H1 (cell line): ENCODE results near the gene C2orf76. TPM values are rescaled to one million over a fixed set of nuclear protein-coding genes. Genes with fewer than 3 reads are reported as not detected.
"Not testable (repeated sequence)": the region's sequence is repeated elsewhere in the genome, so short reads cannot be mapped to it uniquely, and the experiment has no call there.

Source experiments
- CTCF ChIA-PET: fragments of 300-600 bp; sonication (Branson Sonifier 250); formaldehyde crosslinking; loops from one replicate; lab custom pipeline; 2021; ENCODE audit not compliant: partially characterized antibody; lab: Charles Lee
- POLR2A ChIA-PET: fragments of 300-600 bp; sonication (Branson Sonifier 250); formaldehyde crosslinking; loops from one replicate; lab custom pipeline; 2021; ENCODE audit warnings: inconsistent platforms; ENCODE audit not compliant: partially characterized antibody; lab: Charles Lee
- DNase-seq, 2 experiments: peaks; one replicate each; pipeline versions ENCODE4 v3.0.0 to v3.0.0-alpha.2; 2010 to 2022; ENCODE audit warnings: low spot score in 2 of 2, low read depth in 1 of 2, mixed read lengths in 1 of 2
- FAIRE-seq: peaks from 2 replicates; lab custom pipeline; 2011; peaks lifted over from hg19 to GRCh38; lab: Jason Lieb, UNC
- H2AFZ ChIP-seq: 2 replicates; pipeline ENCODE4 v1.8.1; 2012; ENCODE audit warnings: low read length, inconsistent platforms
- H2AK5ac ChIP-seq: 2 replicates; pipeline ENCODE4 v1.6.1; 2013; ENCODE audit warnings: low read depth, low read length
- H2BK120ac ChIP-seq: replicated peaks from 2 replicates; pipeline ENCODE3; 2013; ENCODE audit warnings: low read depth, low read length, inconsistent platforms
- H2BK12ac ChIP-seq: 2 replicates; pipeline ENCODE4 v1.6.1; 2013; ENCODE audit warnings: low read depth, low read length
- H2BK15ac ChIP-seq: 2 replicates; pipeline ENCODE4 v1.6.1; 2013; ENCODE audit warnings: low read length
- H2BK20ac ChIP-seq: 2 replicates; pipeline ENCODE4 v1.6.1; 2013; ENCODE audit warnings: low read length
- H2BK5ac ChIP-seq: 2 replicates; pipeline ENCODE4 v1.6.1; 2013; ENCODE audit warnings: low read depth, low read length
- H3K14ac ChIP-seq: 2 replicates; pipeline ENCODE4 v1.6.1; 2013; ENCODE audit warnings: inconsistent platforms; ENCODE audit not compliant: insufficient read length
- H3K18ac ChIP-seq: 2 replicates; pipeline ENCODE4 v1.6.1; 2013; ENCODE audit warnings: low read length; ENCODE audit errors: extremely low read depth
- H3K23ac ChIP-seq: 2 replicates; pipeline ENCODE4 v1.6.1; 2013; ENCODE audit warnings: inconsistent platforms; ENCODE audit not compliant: insufficient read length
- H3K23me2 ChIP-seq: 2 replicates; pipeline ENCODE4 v1.6.1; 2013; ENCODE audit warnings: low read depth, low read length
- H3K27ac ChIP-seq: 2 replicates; pipeline ENCODE4 v1.6.1; 2011; ENCODE audit warnings: low read depth, low read length, inconsistent platforms
- H3K27me3 ChIP-seq, 4 experiments: replicated peaks in 1 of 4; 1 replicate in 1 of 4; 2 replicates in 3 of 4; pipeline versions ENCODE4 v1.6.1 to v1.8.1; 2011 to 2013; ENCODE audit warnings: low read length in 3 of 4, mild to moderate bottlenecking in 3 of 4, inconsistent platforms in 2 of 4, mixed read lengths in 2 of 4, moderate library complexity in 1 of 4; ENCODE audit not compliant: control insufficient read depth in 3 of 4, insufficient read depth in 3 of 4; ENCODE audit errors: extremely low read depth in 1 of 4
- H3K36me3 ChIP-seq, 4 experiments: 2 replicates each; pipeline versions ENCODE4 v1.6.1 to v1.8.1; 2011 to 2013; ENCODE audit warnings: mild to moderate bottlenecking in 4 of 4, low read length in 3 of 4, moderate library complexity in 2 of 4, control low read depth in 1 of 4, inconsistent platforms in 1 of 4; ENCODE audit not compliant: insufficient read depth in 4 of 4, control insufficient read depth in 2 of 4
- H3K4ac ChIP-seq: replicated peaks from 2 replicates; pipeline ENCODE3; 2013; ENCODE audit warnings: low read length, low read depth, mixed read lengths, inconsistent platforms; ENCODE audit not compliant: insufficient read length
- H3K4me1 ChIP-seq, 4 experiments: replicated peaks in 1 of 4; 1 replicate in 1 of 4; 2 replicates in 3 of 4; pipeline versions ENCODE4 v1.6.1 to v1.8.1; 2011 to 2013; ENCODE audit warnings: low read length in 3 of 4, inconsistent platforms in 2 of 4, mixed read lengths in 1 of 4; ENCODE audit not compliant: insufficient read depth in 4 of 4, control insufficient read depth in 3 of 4
- H3K4me2 ChIP-seq, 2 experiments: 2 replicates each; pipeline versions ENCODE4 v1.6.1 to v1.8.1; 2011 to 2013; ENCODE audit warnings: low read depth in 2 of 2, low read length in 2 of 2, control low read depth in 1 of 2, inconsistent platforms in 1 of 2, mild to moderate bottlenecking in 1 of 2; ENCODE audit not compliant: insufficient read depth in 1 of 2
- H3K4me3 ChIP-seq, 4 experiments: fragments of 200-600, 300-600 bp in 1 of 4; sonication (generic), shearing (Covaris generic), sonication (Bioruptor Twin) in 1 of 4; 2 replicates each; pipeline versions ENCODE4 v1.5.1 to v1.8.1; 2011 to 2016; ENCODE audit warnings: low read length in 4 of 4, low read depth in 3 of 4, control low read depth in 2 of 4, inconsistent platforms in 2 of 4, mild to moderate bottlenecking in 2 of 4, mixed read lengths in 1 of 4, moderate library complexity in 1 of 4; ENCODE audit not compliant: insufficient read depth in 2 of 4; ENCODE audit errors: extremely low read depth in 1 of 4
- H3K56ac ChIP-seq: replicated peaks from 2 replicates; pipeline ENCODE3; 2013; ENCODE audit warnings: low read depth, mild to moderate bottlenecking, mixed read lengths, low read length, inconsistent platforms; ENCODE audit not compliant: insufficient read length
- H3K79me1 ChIP-seq: 2 replicates; pipeline ENCODE4 v1.6.1; 2013; ENCODE audit warnings: low read depth, low read length, control low read depth
- H3K79me2 ChIP-seq, 2 experiments: 2 replicates each; pipeline versions ENCODE4 v1.6.1 to v1.8.1; 2012 to 2013; ENCODE audit warnings: low read length in 2 of 2, mild to moderate bottlenecking in 2 of 2, inconsistent platforms in 1 of 2; ENCODE audit not compliant: insufficient read depth in 2 of 2, control insufficient read depth in 1 of 2
- H3K9ac ChIP-seq, 4 experiments: replicated peaks in 1 of 4; 1 replicate in 1 of 4; 2 replicates in 3 of 4; pipeline versions ENCODE4 v1.6.1 to v1.8.1; 2011 to 2013; ENCODE audit warnings: low read depth in 3 of 4, low read length in 3 of 4, control low read depth in 2 of 4, mild to moderate bottlenecking in 2 of 4, moderate library complexity in 2 of 4, inconsistent platforms in 1 of 4; ENCODE audit errors: extremely low read depth in 1 of 4
- H3K9me3 ChIP-seq, 2 experiments: 2 replicates each; pipeline versions ENCODE4 v1.6.1 to v1.8.1; 2012 to 2013; ENCODE audit warnings: mild to moderate bottlenecking in 2 of 2, moderate library complexity in 2 of 2, control low read depth in 1 of 2, inconsistent platforms in 1 of 2, low read depth in 1 of 2, low read length in 1 of 2, mixed read lengths in 1 of 2; ENCODE audit not compliant: insufficient read depth in 2 of 2
- H4K20me1 ChIP-seq, 2 experiments: replicated peaks in 1 of 2; 2 replicates each; pipeline versions ENCODE3 to v1.8.1; 2011 to 2013; ENCODE audit warnings: inconsistent platforms in 2 of 2, low read length in 2 of 2, mild to moderate bottlenecking in 1 of 2; ENCODE audit not compliant: insufficient read depth in 2 of 2, control insufficient read depth in 1 of 2
- H4K5ac ChIP-seq: 2 replicates; pipeline ENCODE4 v1.6.1; 2013; ENCODE audit warnings: low read length, low read depth, mixed read lengths, inconsistent platforms; ENCODE audit not compliant: insufficient read length
- H4K8ac ChIP-seq: 2 replicates; pipeline ENCODE4 v1.8.0; 2013; ENCODE audit warnings: mild to moderate bottlenecking, moderate library complexity, low read length, inconsistent platforms; ENCODE audit not compliant: insufficient read depth; ENCODE audit errors: extremely low read depth
- H4K91ac ChIP-seq: replicated peaks from 2 replicates; pipeline ENCODE3; 2013; ENCODE audit warnings: low read length, mixed read lengths, inconsistent platforms; ENCODE audit not compliant: insufficient read length
- WGBS, 2 experiments: shearing (Covaris generic) in 1 of 2; methylation state at CpG; one replicate each; pipeline versions ENCODE4 v1.1.6 to v1.1.7; 2013 to 2015; ENCODE audit warnings: low lambda C conversion rate in 2 of 2, mixed read lengths in 2 of 2, inconsistent platforms in 1 of 2, low coverage in 1 of 2, missing lambda C conversion rate in 1 of 2; ENCODE audit not compliant: insufficient replicate concordance in 2 of 2, insufficient coverage in 1 of 2, insufficient read length in 1 of 2; ENCODE audit errors: extremely low coverage in 1 of 2, missing lambda C conversion rate in 1 of 2; 5-methylcytosine and 5-hydroxymethylcytosine counted together
- polyA plus RNA-seq, 7 experiments: library from polyadenylated mRNA; depleted of rRNA in 3 of 7; stranded (reverse) in 5 of 7; unstranded in 2 of 7; fragments of >200 nt in 5 of 7; fragments of 200-250 nt in 2 of 7; gene quantifications; 1 replicate in 5 of 7; 2 replicates in 1 of 7; 4 replicates in 1 of 7; pipeline versions ENCODE4 v1.2.1 to v1.2.3, GENCODE V29; 2011 to 2013; ENCODE audit warnings: missing spikeins in 2 of 7, mixed read lengths in 2 of 7
- total RNA-seq: library from RNA; stranded (reverse); fragmentation: NEBNext Ultra II Directional; extraction: Animal tissue kit (Norgen Biotek cat#: 25700); gene quantifications from 2 replicates; pipeline ENCODE4 v1.2.1, GENCODE V29; 2021

C2orf76 gene
- total and polyA plus RNA-seq, 2 of the 8 experiments (the other 6 are each of a cell fraction or from before 2014, with no cell fraction given), result 4.4 to 5.0 TPM

GRCh38 chr2:119373907-119374745 is 7.5 kb upstream of the C2orf76 start:
- H2BK5ac ChIP-seq, H4K20me1 ChIP-seq, H2BK120ac ChIP-seq, H2AFZ ChIP-seq, H3K27ac ChIP-seq, CTCF ChIA-PET, H3K14ac ChIP-seq, H2AK5ac ChIP-seq, H3K27me3 ChIP-seq, POLR2A ChIA-PET, H3K4ac ChIP-seq, H2BK12ac ChIP-seq, H3K4me3 ChIP-seq, DNase-seq, H3K23me2 ChIP-seq, H3K4me2 ChIP-seq, H3K23ac ChIP-seq, H3K79me1 ChIP-seq, FAIRE-seq, H3K18ac ChIP-seq, H3K79me2 ChIP-seq, H2BK15ac ChIP-seq, H3K9me3 ChIP-seq, H4K8ac ChIP-seq, H2BK20ac ChIP-seq, H3K4me1 ChIP-seq, H3K9ac ChIP-seq, H4K91ac ChIP-seq, H3K56ac ChIP-seq, H4K5ac ChIP-seq: not testable (repeated sequence)
- H3K36me3 ChIP-seq, result peaks cover 26 to 42% (median 40%) of the 10 kb centered on the region in 4 experiments
- 99% methylated on average over 5 of the region's 5 CpGs; no CpG with 5 or more reads in 1 of the 2 experiments for WGBS, 2 experiments
